Thoracic aorta (tissue), 2 donors: ENCODE data around the gene PARD3. TPM values are rescaled to one million over a fixed set of nuclear protein-coding genes. Genes with fewer than 3 reads are reported as not detected.

Experiments
- ATAC-seq: fragments of 150-250 bp; one replicate; pipeline ENCODE4 v1.8.0; 2017; ENCODE audit warnings: low read depth; ENCODE audit not compliant: insufficient number of reproducible peaks, low FRiP score
- DNase-seq: peaks from one replicate; pipeline ENCODE4 v3.0.0-alpha.2; 2020; ENCODE audit warnings: low spot score
- H3K27ac ChIP-seq, 2 donors: fragments of 200-600 bp; sonication (generic); 1 replicate in 1 of 2; 2 replicates in 1 of 2; pipeline ENCODE4 v1.5.1; 2016; ENCODE audit warnings: mild to moderate bottlenecking in 2 of 2, moderate library complexity in 2 of 2
- H3K27me3 ChIP-seq: fragments of 200-600 bp; sonication (generic); replicated peaks from 2 replicates; pipeline ENCODE4 v1.6.0; 2016; ENCODE audit warnings: mild to moderate bottlenecking; ENCODE audit not compliant: insufficient read depth
- H3K36me3 ChIP-seq: fragments of 200-600 bp; sonication (generic); one replicate; pipeline ENCODE4 v1.5.1; 2016
- H3K4me1 ChIP-seq, 2 donors: fragments of 200-600 bp; sonication (generic); 1 replicate in 1 of 2; 2 replicates in 1 of 2; pipeline versions ENCODE4 v1.5.1 to v1.6.0; 2016; ENCODE audit warnings: low read depth in 2 of 2, mild to moderate bottlenecking in 1 of 2; ENCODE audit not compliant: control insufficient read depth in 1 of 2
- H3K4me3 ChIP-seq: fragments of 200-600 bp; sonication (generic); 2 replicates; pipeline ENCODE4 v1.5.1; 2016; ENCODE audit warnings: mild to moderate bottlenecking
- H3K9me3 ChIP-seq: fragments of 200-600 bp; sonication (generic); 2 replicates; pipeline ENCODE4 v1.5.1; 2016
- total RNA-seq, 2 donors: library from RNA; depleted of rRNA; stranded (reverse); fragments of >200 nt; gene quantifications; one replicate each; pipeline versions ENCODE4 v1.1.0 to v1.2.3, GENCODE V29; 2016
- TF ChIP-seq, protein P1 (sequence below): fragments of 200-600 bp; sonication (generic); IDR thresholded peaks from one replicate; pipeline ENCODE4 v1.5.1; 2019; ENCODE audit warnings: antibody characterized with exemption

The PARD3 gene
- total RNA-seq, 2 donors from 2014 or later, result 16.7 to 34.5 TPM

GRCh38 chr10:34217524-34217923 is 597.6 kb downstream of the PARD3 start:
- H3K36me3 ChIP-seq, result no peaks in the 10 kb centered on the region
- ATAC-seq, result no peak
- TF ChIP-seq, protein P1, sequence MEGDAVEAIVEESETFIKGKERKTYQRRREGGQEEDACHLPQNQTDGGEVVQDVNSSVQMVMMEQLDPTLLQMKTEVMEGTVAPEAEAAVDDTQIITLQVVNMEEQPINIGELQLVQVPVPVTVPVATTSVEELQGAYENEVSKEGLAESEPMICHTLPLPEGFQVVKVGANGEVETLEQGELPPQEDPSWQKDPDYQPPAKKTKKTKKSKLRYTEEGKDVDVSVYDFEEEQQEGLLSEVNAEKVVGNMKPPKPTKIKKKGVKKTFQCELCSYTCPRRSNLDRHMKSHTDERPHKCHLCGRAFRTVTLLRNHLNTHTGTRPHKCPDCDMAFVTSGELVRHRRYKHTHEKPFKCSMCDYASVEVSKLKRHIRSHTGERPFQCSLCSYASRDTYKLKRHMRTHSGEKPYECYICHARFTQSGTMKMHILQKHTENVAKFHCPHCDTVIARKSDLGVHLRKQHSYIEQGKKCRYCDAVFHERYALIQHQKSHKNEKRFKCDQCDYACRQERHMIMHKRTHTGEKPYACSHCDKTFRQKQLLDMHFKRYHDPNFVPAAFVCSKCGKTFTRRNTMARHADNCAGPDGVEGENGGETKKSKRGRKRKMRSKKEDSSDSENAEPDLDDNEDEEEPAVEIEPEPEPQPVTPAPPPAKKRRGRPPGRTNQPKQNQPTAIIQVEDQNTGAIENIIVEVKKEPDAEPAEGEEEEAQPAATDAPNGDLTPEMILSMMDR, result no peak
- no peaks in the 10 kb centered on the region for H3K27me3 ChIP-seq
- no peaks in the 10 kb centered on the region for H3K4me1 ChIP-seq
- no peak for DNase-seq
- no peak overlapping the region for H3K27ac ChIP-seq
- no peak overlapping the region for H3K4me3 ChIP-seq
- no peaks in the 10 kb centered on the region for H3K9me3 ChIP-seq

- no peaks in the 10 kb centered on the region for H3K27me3 ChIP-seq
- DNase-seq (no peak), ATAC-seq (no peak)
- no peak overlapping the region for H3K27ac ChIP-seq
- H3K36me3 ChIP-seq, result no peaks in the 10 kb centered on the region
- H3K9me3 ChIP-seq, result no peaks in the 10 kb centered on the region
- no peaks in the 10 kb centered on the region for H3K4me1 ChIP-seq
- TF ChIP-seq, protein P1, result no peak
- no peak overlapping the region for H3K4me3 ChIP-seq
Measured at GRCh38 chr10:34216348-34216945, 598.6 kb downstream of the PARD3 start.

GRCh38 chr10:34213805-34214197 is 601.3 kb downstream of the PARD3 start:
- no peak for DNase-seq
- no peak for ATAC-seq
- H3K4me1 ChIP-seq, result no peaks in the 10 kb centered on the region
- H3K27ac ChIP-seq, result no peak overlapping the region
- TF ChIP-seq, protein P1, result no peak
- no peaks in the 10 kb centered on the region for H3K36me3 ChIP-seq
- no peaks in the 10 kb centered on the region for H3K27me3 ChIP-seq
- H3K9me3 ChIP-seq, result no peaks in the 10 kb centered on the region
- H3K4me3 ChIP-seq, result no peak overlapping the region

GRCh38 chr10:34213193-34213804 is 601.8 kb downstream of the PARD3 start:
- TF ChIP-seq, protein P1, result no peak
- ATAC-seq (no peak), DNase-seq (no peak)
- no peak overlapping the region for H3K27ac ChIP-seq
- H3K9me3 ChIP-seq, result no peaks in the 10 kb centered on the region
- no peaks in the 10 kb centered on the region for H3K4me1 ChIP-seq
- no peak overlapping the region for H3K4me3 ChIP-seq
- no peaks in the 10 kb centered on the region for H3K27me3 ChIP-seq
- no peaks in the 10 kb centered on the region for H3K36me3 ChIP-seq

DNA sequence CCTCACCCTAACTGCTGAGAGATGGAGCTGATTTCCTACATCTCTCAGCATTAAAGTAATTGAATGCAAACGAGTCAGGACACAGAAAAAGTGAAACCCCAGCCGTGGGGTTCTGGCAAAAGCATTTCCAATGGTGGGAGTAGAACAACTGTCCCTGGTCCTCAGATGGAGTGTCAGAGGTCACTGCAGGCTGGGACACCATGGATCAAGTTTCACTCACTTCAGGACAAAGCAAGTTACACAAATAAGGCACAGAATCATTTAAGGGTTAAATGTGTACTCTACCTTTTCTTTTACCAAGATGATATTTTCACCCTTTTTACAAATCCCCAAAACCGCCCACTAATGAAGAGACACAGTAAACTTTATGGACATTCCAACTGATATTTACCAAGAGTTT is 607.8 kb downstream of the PARD3 start:
- H3K27me3 ChIP-seq, result no peaks in the 10 kb centered on the region
- TF ChIP-seq, protein P1, result no peak
- H3K4me3 ChIP-seq, result no peak overlapping the region
- no peaks in the 10 kb centered on the region for H3K36me3 ChIP-seq
- H3K27ac ChIP-seq, result no peak overlapping the region
- ATAC-seq (no peak), DNase-seq (no peak)
- no peaks in the 10 kb centered on the region for H3K9me3 ChIP-seq
- no peaks in the 10 kb centered on the region for H3K4me1 ChIP-seq
